ENCODE results near the gene URM1. TPM values are rescaled to one million over a fixed set of nuclear protein-coding genes. Genes with fewer than 3 reads are reported as not detected.

URM1 gene
- total and polyA plus RNA-seq, 10 of the 15 experiments (the other 5 are each of a cell fraction or from before 2014, with no cell fraction given) = 7.9 to 75.8 (median 63.7) TPM

- TF ChIP-seq SKIL (IDR thresholded peaks at IDR 0.05; ENCODE audit: low read depth, poor library complexity, severe bottlenecking) (peak; percentile 36), PAX8 (IDR thresholded peaks at IDR 0.05) (no peak), BCL3 (IDR thresholded peaks at IDR 0.05; ENCODE audit: borderline replicate concordance, insufficient read depth, low read depth, low read length, poor library complexity, severe bottlenecking) (no peak), ZNF384 (IDR thresholded peaks at IDR 0.05; ENCODE audit: borderline replicate concordance, low read depth, low read length) (no peak), PAX5 (IDR thresholded peaks at IDR 0.05; ENCODE audit: borderline replicate concordance, low read depth, low read length) (no peak), NFIC (IDR thresholded peaks at IDR 0.05; ENCODE audit: low read depth, low read length) (no peak), MYB (IDR thresholded peaks at IDR 0.05; ENCODE audit: borderline replicate concordance, low read depth, low read length) (no peak), EGR1 (IDR thresholded peaks at IDR 0.05; ENCODE audit: borderline replicate concordance in 1 of 2, low read depth in 2 of 2, low read length in 2 of 2) (peak; percentile 72 to 79; a peak in 2 of 3 replicates), RBBP5 (conservative IDR thresholded peaks at IDR 0.05) (no peak), TBL1XR1 (IDR thresholded peaks at IDR 0.05; ENCODE audit: low read depth, low read length) (no peak; the same call in 1 of the 2 replicates), SMAD1 (IDR thresholded peaks at IDR 0.05; ENCODE audit: low read depth, partially characterized antibody) (no peak), TCF7 (IDR thresholded peaks at IDR 0.05; ENCODE audit: borderline replicate concordance) (no peak; the same call in 1 of the 2 replicates), ZNF687 (IDR thresholded peaks at IDR 0.05) (no peak), MYC (IDR thresholded peaks at IDR 0.05; ENCODE audit: insufficient read depth, insufficient read length, insufficient replicate concordance, low read length, severe bottlenecking) (peak; percentile 81), IKZF1 (conservative IDR thresholded peaks at IDR 0.05) (peak; percentile 96), FOXK2 (IDR thresholded peaks at IDR 0.05) (peak; percentile 79), RAD21 (IDR thresholded peaks at IDR 0.05; ENCODE audit: insufficient read depth, low read depth, low read length) (no peak), CEBPZ (IDR thresholded peaks at IDR 0.05; ENCODE audit: low read depth, low read length) (no peak; the same call in 1 of the 2 replicates)
Measured at GRCh38 chr9:128322404-128323211, 48.6 kb upstream of the URM1 start, which contains the start of the genes COQ4 and TRUB2 (continued).

All from GM12878 (cell line).